PFSK-1 (cell line): ENCODE measurements around the gene USH1C.

Experiments
- POLR2AphosphoS5 ChIP-seq: IDR thresholded peaks from 2 replicates; pipeline ENCODE4 v1.6.1; 2012; ENCODE audit warnings: low read depth, mild to moderate bottlenecking, control low read depth, low read length, moderate library complexity
- SIN3A ChIP-seq: IDR thresholded peaks from 2 replicates; pipeline ENCODE4 v1.6.1; 2012; ENCODE audit warnings: mild to moderate bottlenecking, low read length, moderate library complexity, borderline replicate concordance; ENCODE audit not compliant: insufficient read depth
- TF ChIP-seq, protein P1 (sequence below), 2 experiments: IDR thresholded peaks; 2 replicates each; pipeline versions ENCODE4 v1.6.1 to v1.8.0; 2011 to 2012; ENCODE audit warnings: low read depth in 2 of 2, low read length in 2 of 2, control low read depth in 1 of 2, inconsistent platforms in 1 of 2, mild to moderate bottlenecking in 1 of 2, moderate library complexity in 1 of 2; ENCODE audit not compliant: insufficient read depth in 1 of 2

DNA sequence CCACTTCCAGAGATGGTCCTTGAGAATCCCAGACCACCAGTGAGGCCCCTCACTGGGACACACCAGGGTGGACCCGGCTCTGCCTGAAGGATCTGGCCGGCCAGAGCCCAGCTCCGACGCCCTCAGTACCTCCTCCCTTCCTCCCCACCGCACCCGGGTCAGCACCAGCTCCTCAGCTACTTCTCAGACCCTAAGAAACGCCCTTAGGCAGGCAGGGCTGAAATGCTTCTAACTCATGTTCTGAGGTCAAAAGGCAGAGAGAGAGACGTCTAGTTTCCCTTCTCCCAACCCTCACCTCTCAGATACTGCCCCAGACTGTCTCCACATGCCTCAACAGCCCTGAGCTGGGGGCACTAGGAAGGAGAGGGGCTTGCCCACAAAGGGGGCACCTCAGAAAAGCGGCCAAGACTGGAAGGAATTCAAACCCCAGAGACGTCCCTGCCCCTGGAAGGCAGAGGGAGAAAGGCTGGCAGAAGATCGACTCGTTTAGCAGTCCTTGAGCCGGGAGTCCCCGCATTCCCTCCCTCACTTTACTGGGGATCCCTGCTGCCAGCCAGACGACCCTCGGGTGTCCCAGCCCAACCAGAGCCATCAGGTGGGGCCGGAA, 539 bp downstream of the USH1C start:
- TF ChIP-seq POLR2AphosphoS5: no peak
- TF ChIP-seq, protein P1, sequence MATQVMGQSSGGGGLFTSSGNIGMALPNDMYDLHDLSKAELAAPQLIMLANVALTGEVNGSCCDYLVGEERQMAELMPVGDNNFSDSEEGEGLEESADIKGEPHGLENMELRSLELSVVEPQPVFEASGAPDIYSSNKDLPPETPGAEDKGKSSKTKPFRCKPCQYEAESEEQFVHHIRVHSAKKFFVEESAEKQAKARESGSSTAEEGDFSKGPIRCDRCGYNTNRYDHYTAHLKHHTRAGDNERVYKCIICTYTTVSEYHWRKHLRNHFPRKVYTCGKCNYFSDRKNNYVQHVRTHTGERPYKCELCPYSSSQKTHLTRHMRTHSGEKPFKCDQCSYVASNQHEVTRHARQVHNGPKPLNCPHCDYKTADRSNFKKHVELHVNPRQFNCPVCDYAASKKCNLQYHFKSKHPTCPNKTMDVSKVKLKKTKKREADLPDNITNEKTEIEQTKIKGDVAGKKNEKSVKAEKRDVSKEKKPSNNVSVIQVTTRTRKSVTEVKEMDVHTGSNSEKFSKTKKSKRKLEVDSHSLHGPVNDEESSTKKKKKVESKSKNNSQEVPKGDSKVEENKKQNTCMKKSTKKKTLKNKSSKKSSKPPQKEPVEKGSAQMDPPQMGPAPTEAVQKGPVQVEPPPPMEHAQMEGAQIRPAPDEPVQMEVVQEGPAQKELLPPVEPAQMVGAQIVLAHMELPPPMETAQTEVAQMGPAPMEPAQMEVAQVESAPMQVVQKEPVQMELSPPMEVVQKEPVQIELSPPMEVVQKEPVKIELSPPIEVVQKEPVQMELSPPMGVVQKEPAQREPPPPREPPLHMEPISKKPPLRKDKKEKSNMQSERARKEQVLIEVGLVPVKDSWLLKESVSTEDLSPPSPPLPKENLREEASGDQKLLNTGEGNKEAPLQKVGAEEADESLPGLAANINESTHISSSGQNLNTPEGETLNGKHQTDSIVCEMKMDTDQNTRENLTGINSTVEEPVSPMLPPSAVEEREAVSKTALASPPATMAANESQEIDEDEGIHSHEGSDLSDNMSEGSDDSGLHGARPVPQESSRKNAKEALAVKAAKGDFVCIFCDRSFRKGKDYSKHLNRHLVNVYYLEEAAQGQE (IDR thresholded peaks at IDR 0.05; ENCODE audit: insufficient read depth in 1 of 2, low read depth in 2 of 2, low read length in 2 of 2): no peak
- TF ChIP-seq SIN3A: no peak
